Measurements from ENCODE around the gene CLIC4. TPM values are rescaled to one million over a fixed set of nuclear protein-coding genes. Genes with fewer than 3 reads are reported as not detected.
"Not testable (repeated sequence)": the region's sequence is repeated elsewhere in the genome, so short reads cannot be mapped to it uniquely, and the experiment has no call there.

The CLIC4 gene
- total RNA-seq, 4 donors from 2014 or later, result 53.0 to 151 (median 95.3) TPM

DNA sequence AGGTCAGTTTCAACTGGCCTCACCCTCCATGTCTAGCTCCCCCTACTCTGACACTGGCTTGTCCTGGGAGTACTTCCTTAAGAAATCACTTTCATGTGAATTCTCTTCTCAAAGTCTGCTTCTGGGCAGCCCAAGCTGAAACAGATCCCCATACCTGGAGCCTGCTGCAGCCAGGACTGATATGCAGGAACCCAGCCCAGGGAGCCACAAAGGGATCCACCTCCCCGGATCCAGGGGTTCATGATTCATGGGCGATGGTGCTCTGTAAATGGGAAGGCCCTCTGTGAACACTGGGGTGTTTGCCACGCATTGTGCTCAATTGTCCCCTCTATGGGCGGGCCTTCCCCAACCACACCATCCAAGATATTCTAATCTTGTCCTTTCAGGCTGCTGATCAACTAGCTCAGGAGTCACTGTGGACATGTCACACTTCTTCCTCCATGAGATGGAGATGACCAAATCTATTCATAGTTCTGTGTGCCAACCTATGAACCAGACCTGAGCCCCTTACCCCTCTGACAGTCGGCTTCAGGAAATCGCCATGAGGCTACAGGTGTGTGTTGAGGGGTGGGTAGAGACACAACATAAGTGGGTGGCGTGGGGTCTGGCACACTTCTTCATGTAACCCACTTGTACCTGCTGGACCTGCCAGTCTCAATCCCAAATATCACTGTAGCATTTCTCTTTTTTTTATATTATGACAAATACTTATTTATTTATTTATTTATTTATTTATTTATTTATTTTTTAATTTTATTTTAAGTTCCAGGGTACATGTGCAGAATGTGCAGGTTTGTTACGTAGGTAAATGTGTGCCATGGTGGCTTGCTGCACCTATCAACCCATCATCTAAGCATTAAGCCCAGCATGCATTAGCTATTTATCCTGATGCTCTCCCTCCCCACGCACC lies 143.1 kb downstream of the CLIC4 start:
- no peak for DNase-seq
- WGBS, 2 donors, result 92 to 95% methylated on average over 9 of the region's 9 CpGs
- TF ChIP-seq CTCF (IDR thresholded peaks at IDR 0.05), result no peak
- TF ChIP-seq POLR2A (IDR thresholded peaks at IDR 0.05), result no peak
- Histone ChIP-seq H3K4me3 (replicated peaks in 1 of 3) (no peak overlapping the region), H3K9me3 (no peaks in the 10 kb centered on the region), H3K27ac (no peak overlapping the region), H3K27me3 (no peaks in the 10 kb centered on the region), H3K4me1 (peaks cover 0 to 2% of the 10 kb centered on the region in 2 donors), H3K36me3 (no peaks in the 10 kb centered on the region)
- intact Hi-C loops (cut with DNase I), result no loop called here

- Histone ChIP-seq H3K4me3 (replicated peaks in 1 of 3) (no peak overlapping the region), H3K27ac (no peak overlapping the region), H3K27me3 (no peaks in the 10 kb centered on the region), H3K9me3 (no peaks in the 10 kb centered on the region), H3K4me1 (peaks cover 0 to 9% of the 10 kb centered on the region in 2 donors), H3K36me3 (no peaks in the 10 kb centered on the region)
- DNase-seq, result no peak
- no peak for TF ChIP-seq POLR2A (IDR thresholded peaks at IDR 0.05)
- no peak for TF ChIP-seq CTCF (IDR thresholded peaks at IDR 0.05)
- WGBS, 2 donors, result 68 to 75% methylated on average over 4 of the region's 4 CpGs
- intact Hi-C loops (cut with DNase I), result no loop called here
Measured at GRCh38 chr1:24888971-24889676, 143.9 kb downstream of the CLIC4 start.

DNA sequence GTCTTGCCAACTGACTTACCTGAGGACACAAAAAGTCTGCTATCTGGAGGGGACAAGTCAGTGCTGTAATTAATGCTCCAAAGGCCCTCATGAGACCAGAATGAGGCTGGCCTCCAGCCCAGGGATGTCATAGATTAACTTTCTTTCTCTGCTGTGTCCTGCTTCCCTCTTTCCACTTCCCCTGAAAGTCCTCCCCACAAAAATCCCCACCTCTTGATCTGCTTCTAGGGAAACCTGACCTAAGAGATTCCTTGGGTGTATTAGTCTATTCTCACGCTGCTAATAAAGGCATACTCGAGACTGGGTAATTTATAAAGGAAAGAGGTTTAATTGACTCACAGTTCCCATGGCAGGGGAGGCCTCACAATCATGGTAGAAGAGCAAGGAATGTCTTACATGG lies 145.6 kb downstream of the CLIC4 start:
- TF ChIP-seq POLR2A (IDR thresholded peaks at IDR 0.05), result no peak
- TF ChIP-seq CTCF (IDR thresholded peaks at IDR 0.05), result no peak
- Histone ChIP-seq H3K4me1 (peaks cover 0 to 9% of the 10 kb centered on the region in 2 donors), H3K9me3 (no peaks in the 10 kb centered on the region), H3K27ac (no peak overlapping the region), H3K4me3 (replicated peaks in 1 of 3) (no peak overlapping the region), H3K36me3 (no peaks in the 10 kb centered on the region), H3K27me3 (no peaks in the 10 kb centered on the region)
- 88 to 90% methylated on average over 2 of the region's 2 CpGs for WGBS, 2 donors
- intact Hi-C loops (cut with DNase I), result no loop called here
- DNase-seq, result no peak

GRCh38 chr1:24891367-24891766 lies 146.1 kb downstream of the CLIC4 start:
- intact Hi-C loops (cut with DNase I); H3K4me3 ChIP-seq (replicated peaks in 1 of 3); H3K4me1 ChIP-seq; H3K27ac ChIP-seq; H3K36me3 ChIP-seq; H3K9me3 ChIP-seq; DNase-seq; H3K27me3 ChIP-seq: not testable (repeated sequence)
- WGBS, 2 donors, result 69 to 71% methylated on average over 1 of the region's 1 CpG

DNA sequence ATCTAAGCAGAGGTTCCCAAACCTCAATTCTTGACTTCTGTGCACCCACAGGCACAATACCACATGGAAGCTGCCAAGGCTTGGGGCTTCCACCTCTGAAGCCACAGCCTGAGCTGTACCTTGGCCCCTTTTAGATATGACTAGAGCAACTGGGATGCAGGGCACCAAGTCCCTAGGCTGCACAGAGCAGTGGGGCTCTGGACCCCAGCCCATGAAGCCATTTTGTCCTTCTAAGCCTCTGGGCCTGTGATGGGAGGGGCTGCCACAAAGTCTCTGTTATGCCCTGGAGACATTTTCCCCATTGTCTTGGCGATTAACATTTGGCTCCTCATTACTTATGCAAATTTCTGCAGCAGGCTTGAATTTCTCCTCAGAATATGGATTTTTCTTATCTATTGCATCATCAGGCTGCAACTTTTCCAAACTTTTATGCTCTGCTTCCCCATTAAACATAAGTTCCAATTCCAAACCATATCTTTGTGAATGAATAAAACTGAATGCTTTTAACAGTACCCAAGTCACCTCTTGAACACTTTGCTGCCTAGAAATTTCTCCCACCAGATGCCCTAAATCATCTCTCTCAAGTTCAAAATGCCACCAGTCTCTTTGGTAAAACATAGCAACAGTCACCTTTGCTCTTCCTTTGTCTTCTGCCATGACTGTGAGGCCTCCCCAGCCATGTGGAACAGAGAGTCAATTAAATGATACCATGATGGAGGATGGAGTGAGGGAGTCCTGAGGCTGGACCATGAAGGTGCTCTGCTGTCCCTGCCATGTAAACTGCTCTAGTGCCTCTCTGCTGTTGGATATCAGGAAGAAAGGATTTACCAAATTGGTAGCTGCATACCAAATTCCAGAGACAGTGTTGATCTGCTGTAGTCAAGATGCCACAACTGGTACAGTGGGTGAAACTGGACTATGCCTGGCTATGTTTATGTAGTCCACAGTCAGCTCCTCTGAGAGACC lies 147.2 kb downstream of the CLIC4 start:
- WGBS, 2 donors, result 88 to 95% methylated on average over 1 of the region's 1 CpG
- Histone ChIP-seq H3K9me3 (no peaks in the 10 kb centered on the region), H3K36me3 (no peaks in the 10 kb centered on the region), H3K4me1 (peaks cover 0 to 9% of the 10 kb centered on the region in 2 donors), H3K4me3 (replicated peaks in 1 of 3) (no peak overlapping the region), H3K27ac (no peak overlapping the region), H3K27me3 (no peaks in the 10 kb centered on the region)
- TF ChIP-seq POLR2A (IDR thresholded peaks at IDR 0.05) (no peak), CTCF (IDR thresholded peaks at IDR 0.05) (no peak)
- no peak for DNase-seq
- intact Hi-C loops (cut with DNase I), result no loop called here
